T-helper 2 cell treated with Interferon-gamma antibody and Interleukin-4, amounts not matched to agents 100 ng/mL and 5 ng/mL, for 36 hours (primary cell): Measurements from ENCODE around the gene PIGK. TPM values are rescaled to one million over a fixed set of nuclear protein-coding genes. Genes with fewer than 3 reads are reported as not detected.
"Not testable (repeated sequence)": the region's sequence is repeated elsewhere in the genome, so short reads cannot be mapped to it uniquely, and the experiment has no call there.

Source experiments
- intact Hi-C: fragments of 100-400 bp; cut with micrococcal nuclease; formaldehyde crosslinking; loops from one replicate; pipeline ENCODE4 v1.15.1; 2023
- total RNA-seq: library from RNA; stranded (reverse); gene quantifications from 2 replicates; pipeline ENCODE4 v1.2.3, GENCODE V29; 2022

Gene PIGK
- total RNA-seq, 1 donor from 2014 or later, result 17.3 TPM

DNA sequence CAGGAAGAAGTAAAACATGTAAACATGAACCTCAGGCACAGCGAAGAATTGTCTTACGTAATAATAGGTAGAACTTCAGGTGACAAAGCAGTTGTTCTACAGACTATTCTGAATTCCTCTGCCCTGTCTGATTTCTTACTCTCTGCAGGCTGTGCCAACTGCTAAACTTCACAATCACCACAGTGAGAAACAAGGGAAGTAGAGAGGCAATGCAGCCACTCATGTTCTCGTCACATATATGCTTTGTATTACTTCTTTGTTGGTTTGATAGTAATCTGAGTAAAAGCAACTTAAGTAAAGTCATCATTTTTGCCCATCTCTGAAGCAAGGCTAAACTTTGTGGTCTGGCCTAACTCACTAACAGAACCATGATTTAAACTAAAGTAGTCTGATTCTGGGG is 21.9 kb downstream of the PIGK start:
- intact Hi-C loops, result no loop called here

DNA sequence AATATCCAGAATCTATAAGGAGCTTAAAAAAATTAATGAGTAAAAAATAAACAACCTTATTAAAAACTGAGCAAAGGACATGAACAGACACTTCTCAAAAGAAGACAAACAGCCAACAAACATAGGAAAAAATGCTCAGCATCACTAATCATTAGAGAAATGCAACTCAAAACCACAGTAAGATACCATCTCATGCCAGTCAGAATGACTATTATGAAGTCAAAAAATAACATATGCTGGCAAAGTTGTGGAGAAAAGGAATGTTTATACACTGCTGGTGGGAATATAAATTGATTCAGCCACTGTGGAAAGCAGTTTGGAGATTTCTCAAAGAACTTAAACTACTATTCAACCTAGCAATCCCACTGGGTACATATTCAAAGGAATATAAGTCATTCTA is 25.3 kb downstream of the PIGK start:
- intact Hi-C loops, result no loop called here

DNA sequence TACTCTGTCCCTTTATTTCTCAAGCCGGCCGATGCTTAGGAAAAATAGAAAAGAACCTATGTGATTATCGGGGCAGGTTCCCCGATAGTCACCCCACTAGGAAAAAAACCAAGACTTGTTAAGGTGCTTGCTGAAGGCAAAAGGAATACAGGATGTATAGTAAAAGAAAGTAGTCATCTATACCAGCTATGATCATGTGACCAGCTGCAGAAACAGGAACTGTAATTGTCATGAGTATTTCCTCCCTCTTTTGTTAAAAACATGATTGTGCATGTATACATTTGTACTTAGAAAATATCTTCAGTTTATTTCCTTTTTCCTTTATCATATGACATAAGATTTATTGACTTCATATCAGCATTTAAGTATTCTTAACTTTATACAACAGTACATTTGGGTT is 30.5 kb downstream of the PIGK start:
- intact Hi-C loops, result no loop called here

DNA sequence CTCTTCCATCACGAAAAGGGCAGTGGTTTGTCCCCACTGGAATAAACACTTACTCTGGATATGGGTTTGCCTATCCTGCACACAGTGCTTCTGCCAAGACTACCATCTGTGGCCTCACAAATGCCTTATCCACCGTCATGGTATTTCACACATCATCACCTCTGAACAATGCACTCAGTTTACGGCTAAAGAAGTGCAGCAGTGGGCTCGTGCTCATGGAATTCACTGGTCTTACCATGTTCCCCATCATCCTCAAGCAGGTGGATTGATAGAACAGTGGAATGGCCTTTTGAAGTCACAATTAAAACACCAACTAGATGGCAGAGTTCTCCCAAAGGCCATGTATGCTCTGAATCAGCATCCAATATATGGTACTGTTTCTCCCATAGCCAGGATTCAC is 32.3 kb downstream of the PIGK start:
- intact Hi-C loops, result not testable (repeated sequence)

DNA sequence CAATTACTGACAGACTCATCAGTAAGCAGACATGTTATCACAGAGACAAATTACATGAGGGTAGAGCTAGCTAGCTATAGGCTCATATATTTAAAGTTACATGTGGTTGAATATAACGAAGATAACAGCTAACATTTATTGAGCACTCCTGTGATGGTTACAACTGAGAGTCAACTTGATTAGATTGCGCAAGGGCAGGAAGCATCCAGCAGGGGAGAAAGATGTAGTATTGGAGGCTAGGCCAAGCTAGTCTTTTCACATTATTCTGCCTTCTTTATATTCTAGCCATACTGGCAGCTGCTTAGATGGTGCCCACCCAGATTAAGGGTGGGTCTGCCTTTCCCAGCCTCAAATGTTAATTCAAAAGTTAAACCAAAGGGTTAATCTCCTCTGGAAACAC is 37.1 kb downstream of the PIGK start:
- intact Hi-C loops, result no loop called here

DNA sequence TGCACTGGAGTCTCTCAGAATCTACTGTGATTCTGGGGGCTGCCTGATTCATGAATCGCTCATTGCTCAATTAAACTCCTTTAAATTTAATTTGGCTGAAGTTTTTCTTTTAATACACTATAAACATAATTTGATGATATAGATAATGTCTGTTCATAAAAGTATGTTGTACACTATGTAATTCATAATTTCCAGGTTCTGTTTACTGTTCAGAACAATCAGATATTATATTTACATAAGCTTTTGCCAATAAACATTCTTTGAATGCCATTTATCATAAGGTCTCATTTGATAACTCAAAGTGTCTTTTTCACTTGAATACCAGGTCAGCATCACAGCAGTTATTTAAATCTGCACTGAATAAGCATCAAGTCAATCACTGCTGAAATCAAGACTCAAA is 39.6 kb downstream of the PIGK start:
- intact Hi-C loops, result no loop called here

DNA sequence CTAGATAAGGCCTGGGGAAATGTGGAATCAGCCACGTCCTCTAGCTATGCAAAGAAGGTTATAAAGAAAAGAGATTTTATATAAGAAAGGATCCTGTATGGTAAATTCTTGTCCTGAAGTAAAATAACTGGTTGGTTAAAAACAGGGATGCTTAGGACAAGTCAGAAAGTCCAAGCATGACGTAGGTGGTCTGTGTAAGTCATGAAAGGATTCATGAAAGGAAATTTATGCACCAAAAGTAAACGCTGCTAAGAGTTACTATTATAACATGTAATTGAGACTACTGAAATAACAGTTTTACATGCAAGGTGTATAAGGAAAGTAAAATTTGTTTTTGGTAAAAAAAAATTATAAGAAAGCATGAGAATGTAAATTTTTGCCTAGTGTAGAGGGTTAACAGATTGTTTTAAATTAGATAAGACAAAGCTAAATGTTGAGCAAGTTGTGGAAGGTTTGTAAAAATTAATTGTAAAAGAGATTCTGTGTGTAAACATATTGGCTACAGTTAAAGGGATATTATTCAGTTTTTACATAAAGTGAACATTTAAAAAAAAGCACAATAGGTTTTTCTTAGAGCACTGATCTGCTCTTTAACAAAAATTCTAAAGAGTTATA is 43.9 kb downstream of the PIGK start:
- intact Hi-C loops, result no loop called here

DNA sequence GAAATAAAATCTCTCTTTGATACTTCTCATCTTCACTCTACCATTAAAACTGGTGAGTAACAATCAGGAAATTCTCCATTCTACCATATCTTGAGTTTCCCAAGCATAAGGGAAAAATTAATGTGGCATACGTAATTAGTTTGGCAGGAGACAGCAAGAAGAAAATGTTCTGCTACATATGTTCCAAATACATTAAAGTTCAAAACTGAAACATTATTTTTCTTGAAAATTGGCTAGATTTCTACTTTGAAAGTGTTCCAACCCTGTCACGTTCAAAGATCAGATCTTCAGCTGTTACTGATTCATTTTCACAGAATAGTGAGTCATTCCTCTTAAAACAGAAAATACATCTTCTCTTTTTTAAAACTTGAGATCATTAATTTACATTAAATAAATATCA is 48.5 kb downstream of the PIGK start:
- intact Hi-C loops, result no loop called here

DNA sequence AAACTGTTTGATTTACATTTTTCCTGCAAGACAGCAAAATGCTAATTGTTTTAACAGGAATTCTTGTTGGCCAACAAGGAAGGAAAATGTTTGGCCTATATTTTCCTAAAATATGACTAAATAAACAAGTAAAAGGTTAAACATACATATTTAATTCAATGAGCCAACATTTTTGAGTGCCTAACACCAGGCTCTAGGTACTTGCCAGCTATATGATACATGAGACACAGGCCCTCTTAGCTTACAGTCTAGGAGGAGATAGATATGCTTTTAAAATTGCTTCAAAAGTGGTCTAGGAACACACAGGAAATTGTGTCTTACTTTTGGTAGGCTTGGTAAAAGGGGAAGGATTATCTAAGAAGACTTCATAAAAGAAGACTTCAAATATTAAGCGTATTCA is 50.9 kb downstream of the PIGK start:
- intact Hi-C loops, result no loop called here

DNA sequence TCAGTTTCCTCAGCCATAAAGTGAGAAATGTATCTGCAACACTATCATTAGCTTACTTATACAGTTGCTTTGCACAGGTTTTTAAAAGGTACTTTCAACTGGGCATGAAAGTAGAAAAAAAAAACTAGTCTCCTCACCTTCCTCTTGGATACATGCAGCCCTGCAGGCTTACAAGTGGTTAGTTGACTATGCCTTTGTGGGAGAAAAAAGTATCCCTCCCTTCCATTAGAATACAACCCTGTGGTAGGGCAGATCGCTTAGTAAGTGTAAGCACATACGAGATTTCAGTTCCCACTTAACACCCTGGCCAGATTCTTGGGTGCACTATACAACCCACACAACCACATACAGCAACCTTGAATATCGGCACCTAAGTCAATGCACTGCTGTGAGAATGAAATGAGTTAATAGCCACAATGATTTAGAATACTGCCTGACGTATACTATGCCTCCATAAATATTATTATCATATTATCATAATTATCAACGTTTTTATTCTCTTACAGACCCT is 54.7 kb downstream of the PIGK start:
- intact Hi-C loops, result no loop called here

DNA sequence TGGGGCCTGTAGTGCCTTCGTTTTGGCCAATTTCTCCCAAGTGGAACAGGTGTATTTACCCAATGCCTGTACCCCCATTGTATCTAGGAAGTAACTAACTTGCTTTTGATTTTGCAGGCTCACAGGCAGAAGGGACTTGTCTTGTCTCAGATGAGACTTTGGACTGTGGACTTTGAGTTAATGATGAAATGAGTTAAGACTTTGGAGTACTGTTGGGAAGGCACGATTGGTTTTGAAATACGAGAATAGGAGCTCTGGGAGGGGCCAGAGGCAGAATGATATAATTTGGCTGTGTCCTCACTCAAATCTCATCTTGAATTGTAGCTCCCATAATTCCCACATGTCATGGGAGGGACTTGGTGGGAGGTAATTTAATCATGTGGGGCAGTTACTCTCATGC is 59.5 kb downstream of the PIGK start:
- intact Hi-C loops, result not testable (repeated sequence)

DNA sequence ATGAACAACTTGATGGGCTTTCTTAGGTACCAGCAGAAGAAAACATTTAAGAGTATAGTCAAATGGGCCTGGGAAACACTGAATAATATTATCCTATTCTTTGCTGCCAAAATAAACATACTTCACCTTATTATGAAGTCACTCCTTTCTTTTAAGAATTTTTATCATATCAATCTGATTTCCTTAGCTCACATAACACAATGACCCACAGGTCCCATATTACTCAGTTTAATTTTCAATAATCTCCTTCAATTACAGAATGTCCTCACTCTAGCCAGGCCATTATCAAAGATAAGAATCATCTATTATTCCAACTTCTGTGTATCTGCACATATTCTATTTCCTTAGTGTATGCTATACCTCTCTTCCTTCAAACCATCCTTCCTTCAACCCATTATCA is 63.0 kb downstream of the PIGK start:
- intact Hi-C loops, result no loop called here

DNA sequence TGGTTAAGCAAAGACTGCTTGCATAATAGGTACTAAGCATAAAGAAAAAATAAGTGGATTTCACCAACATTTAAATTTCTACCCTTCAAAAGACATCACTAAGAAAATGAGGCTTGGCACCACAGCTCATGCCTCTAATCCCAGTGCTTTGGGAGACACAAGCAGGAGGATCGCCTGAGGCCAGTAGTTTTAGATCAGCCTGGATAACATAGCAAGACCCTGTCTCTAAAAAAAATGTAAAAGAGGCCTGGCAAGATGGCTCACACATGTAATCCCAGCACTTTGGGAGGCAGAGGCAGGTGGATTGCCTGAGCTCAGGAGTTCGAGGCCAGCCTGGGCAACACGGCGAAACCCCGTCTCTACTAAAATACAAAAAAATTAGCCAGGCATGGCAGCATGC is 73.0 kb downstream of the PIGK start:
- intact Hi-C loops, result loop anchor here (5.0 kb wide), 1 partner anchor 966 kb away; no protein-coding TSS in a partner anchor

DNA sequence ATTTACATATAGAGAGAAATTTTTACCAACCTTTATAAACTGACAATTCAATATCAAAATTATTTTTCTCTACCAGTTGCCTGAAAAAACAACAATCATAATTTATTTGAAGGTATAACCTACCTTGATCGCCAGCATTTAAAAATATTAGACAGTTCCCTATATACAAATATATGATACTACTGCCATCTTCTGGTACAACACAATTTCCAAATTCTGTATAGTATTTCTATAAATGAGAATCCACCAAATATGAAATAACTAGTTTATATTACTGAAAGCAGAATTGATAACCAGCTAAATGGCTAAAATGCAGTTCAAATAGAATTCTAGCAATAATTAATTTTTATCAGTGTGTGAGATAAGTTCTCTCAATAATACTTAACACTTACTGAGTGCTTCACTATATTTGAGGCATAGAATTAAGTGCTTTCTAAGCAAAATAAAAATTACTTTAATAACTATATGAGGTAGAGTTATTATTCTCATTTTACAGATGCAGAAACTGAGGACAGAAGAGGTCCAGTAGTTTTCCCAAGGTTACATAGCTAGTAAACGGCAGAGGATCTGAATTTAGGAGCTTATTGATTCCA is 75.6 kb downstream of the PIGK start:
- intact Hi-C loops, result loop anchor here (1.0 kb wide), 2 partner anchors 989 to 1152 kb away; no protein-coding TSS in a partner anchor

DNA sequence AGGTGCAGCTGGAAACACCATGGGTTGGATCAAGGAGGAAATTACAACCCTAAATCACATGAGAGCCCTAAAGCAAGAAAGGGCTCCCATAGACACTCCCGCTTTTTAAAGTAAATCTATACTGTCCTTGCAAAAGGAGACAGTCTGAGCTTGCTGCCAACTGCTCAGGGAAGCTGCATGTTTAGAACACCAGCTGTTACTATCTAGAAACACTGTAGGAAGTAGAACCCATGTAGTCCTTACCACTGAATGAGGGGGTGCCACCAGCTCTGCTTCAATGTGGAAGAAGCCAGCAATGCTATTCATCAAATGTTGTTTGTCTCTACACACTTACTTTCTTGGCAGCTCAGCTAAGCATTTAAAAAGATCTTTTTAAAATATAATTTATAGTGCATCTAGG is 79.8 kb downstream of the PIGK start:
- intact Hi-C loops, result no loop called here

DNA sequence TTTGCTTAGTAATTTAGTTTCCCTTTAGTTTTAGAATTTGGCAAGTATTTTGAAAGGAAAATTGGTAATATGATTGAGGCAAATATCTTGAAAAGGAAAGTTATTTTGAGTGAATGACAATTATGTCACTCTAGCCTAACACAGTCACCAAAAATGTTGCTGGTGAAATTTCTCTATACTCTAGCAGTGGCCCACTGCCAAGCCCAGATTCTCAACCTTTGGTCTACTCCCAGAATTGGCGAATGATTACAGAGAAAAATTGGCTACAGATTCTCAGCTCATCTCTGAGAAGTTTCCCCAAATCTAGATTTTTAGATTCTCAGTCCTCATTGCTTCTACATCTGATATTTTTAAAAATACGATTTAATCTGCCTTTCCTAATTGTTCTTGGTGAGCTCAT is 84.9 kb downstream of the PIGK start:
- intact Hi-C loops, result no loop called here

DNA sequence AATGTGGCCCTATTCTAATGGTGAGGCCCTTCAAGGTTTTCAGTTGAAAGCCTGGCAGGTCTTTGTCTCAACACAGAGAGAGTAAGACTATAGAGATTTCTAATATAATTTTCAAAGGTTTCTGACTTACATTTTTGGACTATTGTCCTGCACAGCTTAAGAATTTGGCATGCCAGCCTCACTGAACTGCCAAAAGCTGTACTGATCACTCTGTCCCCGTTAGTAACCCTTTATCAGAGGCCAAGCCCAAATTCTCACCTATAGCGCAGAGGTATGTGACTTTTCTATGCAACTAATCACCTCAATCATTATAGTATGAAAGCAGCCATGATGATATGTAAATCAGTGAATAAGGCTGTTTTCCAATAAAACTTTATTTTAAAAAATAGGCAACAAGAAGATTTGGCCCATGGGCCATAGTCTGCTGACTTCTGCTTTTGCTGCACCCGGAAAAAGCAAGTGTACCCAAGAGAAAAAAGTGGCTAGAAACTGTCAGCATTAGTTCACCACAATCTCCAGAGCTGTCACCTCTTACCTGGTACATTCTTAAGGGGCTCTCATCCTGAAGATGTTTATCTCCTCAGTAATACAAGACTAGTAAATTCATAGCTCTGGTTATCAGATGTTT is 85.4 kb downstream of the PIGK start:
- intact Hi-C loops, result no loop called here

DNA sequence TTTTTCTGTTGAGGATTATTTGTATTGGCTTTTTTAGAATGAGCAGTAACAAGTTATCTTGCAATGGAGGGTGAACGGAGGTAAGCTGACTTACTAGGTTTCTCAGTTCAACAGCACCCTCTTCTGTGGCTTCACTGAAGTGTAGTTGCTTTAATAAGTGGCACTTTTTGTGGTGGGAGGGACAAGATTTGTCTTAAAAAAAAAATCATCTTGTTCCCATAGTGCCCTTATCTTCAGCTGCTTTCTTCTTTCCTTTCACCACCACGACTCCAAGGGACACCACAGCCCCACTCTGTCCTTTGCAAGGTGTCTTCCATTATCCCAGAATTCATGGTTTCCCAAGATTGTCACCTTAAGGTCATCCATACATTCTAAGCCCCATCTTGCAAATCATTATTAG is 92.9 kb downstream of the PIGK start:
- intact Hi-C loops, result loop anchor here (1.0 to 5.0 kb wide), 4 partner anchors 224 to 1134 kb away; no protein-coding TSS in a partner anchor

DNA sequence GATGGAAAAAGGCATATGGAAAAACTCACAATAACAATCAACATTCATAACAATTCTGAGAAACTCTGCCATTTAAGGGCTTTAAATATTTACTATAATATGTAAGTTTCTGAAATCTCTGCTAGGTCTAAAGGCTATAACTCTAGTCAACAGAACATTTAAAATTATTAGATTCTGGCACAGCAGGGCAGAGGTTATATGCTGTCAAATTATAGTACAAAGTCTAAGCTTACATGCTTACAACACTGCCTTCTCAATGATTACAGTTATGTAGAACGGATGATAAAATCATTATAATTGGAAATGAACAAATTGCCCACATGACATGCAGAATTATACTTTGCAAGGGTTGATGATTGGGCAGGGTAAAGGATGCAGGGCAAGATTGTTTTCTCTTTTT is 97.7 kb downstream of the PIGK start:
- intact Hi-C loops, result no loop called here

DNA sequence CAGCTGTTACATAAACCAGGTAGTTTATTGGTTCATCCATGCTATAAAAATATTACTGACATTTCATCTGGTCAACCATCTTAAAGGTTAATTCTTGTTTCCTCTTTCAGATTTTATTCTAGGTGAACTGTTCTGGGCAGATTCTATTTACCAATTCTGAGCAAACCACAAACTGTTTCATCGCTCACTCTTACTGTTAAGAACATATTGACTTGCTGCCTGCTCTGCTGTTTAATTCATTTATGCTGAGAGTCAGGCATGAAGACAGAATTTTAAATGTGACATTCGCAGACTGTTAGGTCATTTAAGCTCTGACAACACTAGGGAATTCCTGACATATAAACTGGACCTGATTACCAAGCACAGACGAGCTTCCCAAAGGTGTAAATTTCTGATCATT is 98.3 kb downstream of the PIGK start:
- intact Hi-C loops, result no loop called here

DNA sequence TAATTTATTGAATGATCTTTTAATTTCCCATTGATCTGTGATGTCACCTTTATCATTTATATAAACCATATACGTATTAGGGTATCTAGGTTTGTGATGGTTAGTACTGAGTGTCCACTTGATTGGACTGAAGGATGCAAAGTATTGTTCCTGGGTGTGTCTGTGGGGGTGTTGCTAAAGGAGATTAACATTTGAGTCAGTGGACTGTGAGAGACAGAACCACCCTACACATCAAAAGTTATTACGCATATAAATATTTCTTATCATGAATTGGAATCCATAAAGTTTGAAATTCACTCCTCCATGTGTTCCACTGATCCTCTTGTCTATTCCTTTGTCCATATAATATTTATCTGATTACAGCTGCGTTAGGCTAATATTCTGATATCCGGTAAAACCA is 100.5 kb downstream of the PIGK start:
- intact Hi-C loops, result no loop called here

DNA sequence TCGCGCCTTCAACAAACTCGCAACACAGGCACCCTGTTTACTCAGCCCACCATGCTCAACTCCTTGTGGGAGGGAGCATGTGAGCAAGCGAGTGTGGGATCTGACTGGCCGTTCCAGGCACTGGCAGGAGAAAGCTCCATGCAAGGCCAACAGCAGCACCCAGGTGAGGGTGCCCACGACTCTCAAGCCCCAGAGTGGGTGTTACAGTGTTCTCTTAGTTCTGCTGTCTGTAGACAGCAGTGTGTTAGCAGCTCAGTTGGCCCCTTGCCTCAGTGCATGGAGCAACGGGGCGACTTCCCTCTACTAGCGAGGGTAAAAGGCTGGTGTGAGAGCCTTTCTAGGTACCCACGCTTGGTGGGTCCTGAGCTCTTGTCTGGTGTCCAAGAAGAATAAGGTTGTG is 114.6 kb downstream of the PIGK start:
- intact Hi-C loops, result no loop called here

DNA sequence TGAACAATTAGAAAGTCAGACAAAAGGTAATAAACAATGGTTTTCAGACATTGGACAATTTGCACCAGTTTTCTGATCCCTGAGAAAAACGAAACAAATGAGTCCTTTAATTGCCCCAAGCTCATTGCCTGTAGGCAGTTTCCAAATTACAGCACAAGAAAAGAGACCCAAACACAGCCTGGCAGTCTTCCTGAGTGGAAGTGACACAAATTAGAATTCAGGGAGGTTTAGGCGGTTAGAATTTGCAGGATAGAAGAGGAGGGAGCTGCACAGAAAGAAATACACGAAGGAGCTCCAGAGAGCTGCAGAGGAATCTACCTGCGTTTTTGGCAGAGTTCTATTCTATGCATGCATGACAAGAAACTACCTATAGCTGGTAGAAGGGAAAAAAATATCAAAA is 115.7 kb downstream of the PIGK start:
- intact Hi-C loops, result no loop called here
